HG03159 (cell line): Measurements from ENCODE around the gene OR52A1.
"Not testable (repeated sequence)": the region's sequence is repeated elsewhere in the genome, so short reads cannot be mapped to it uniquely, and the experiment has no call there.

ENCODE experiments used
- ATAC-seq: cut with Tn5 transposase; IDR thresholded peaks from one replicate; pipeline ENCODE4 v1.9.1; 2021; ENCODE audit warnings: mild to moderate bottlenecking, moderate library complexity; ENCODE audit not compliant: unreplicated experiment

Gene OR52A1

DNA sequence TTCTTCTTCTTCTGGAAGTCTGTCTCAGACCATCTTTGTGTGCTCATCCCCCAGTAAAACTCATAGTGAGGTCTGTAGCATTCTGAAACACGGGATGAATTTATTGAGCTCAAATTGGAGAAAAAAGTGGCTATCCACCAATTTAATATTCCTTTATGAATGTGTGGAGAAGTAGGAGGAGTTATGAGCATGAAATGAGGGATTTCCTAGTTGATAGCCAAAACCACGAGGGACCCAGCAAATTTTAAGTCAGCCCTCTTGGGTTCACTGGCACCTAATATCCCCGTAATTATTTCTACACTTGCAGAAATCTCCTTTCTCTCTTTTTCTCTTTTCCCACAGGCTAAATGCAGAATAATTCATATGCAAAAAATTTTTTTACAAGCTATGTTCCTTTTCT lies at the start of gene OR52A1:
Gene OR52A1 (minus strand): TSS at position 101 of the 400 bp plus-strand sequence. CDS start 2,388 bp downstream, outside the sequence.
- no peak for ATAC-seq

DNA sequence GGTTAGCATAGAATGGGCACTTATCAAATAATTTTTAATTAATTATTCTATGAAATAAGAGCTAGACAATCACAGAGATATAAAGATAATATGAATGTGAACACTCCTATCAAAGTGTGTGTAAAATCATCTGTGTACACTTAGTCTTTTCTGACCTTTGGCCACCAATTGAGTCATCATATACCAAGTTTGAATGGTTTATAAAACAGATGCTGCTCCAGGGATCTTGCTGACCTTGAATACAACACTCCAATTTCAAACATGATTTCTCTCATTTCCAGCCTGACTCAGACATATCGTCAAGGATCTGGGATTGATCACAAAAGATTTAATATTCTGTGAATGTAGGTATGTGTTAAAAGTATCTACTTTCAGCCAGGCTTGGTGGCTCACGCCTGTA lies 48.8 kb upstream of the OR52A1 start:
- no peak for ATAC-seq

DNA sequence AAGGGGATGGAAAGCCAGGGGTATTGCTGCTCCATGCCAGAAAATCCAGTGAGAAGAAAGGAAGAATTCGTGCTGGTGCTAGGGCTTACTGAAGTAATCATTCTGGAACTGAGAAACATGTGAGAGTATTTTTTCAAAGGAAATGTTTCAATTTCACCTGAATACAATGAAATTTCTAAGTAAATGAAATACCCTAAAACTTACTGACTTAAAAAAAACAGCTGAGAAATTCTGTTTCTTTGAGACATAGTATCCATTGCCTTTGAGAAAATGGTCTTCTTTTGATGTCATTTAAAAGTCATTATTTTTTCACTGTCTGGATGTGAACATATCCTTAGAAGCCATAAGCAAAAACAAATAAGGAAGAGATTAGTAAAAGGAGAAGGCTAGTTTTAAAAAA lies 46.0 kb upstream of the OR52A1 start, which contains the start of gene OR51V1:
Gene OR51V1 (minus strand): TSS at position 101 of the 400 bp plus-strand sequence. CDS start 0 bp downstream, at position 101.
- no peak for ATAC-seq

DNA sequence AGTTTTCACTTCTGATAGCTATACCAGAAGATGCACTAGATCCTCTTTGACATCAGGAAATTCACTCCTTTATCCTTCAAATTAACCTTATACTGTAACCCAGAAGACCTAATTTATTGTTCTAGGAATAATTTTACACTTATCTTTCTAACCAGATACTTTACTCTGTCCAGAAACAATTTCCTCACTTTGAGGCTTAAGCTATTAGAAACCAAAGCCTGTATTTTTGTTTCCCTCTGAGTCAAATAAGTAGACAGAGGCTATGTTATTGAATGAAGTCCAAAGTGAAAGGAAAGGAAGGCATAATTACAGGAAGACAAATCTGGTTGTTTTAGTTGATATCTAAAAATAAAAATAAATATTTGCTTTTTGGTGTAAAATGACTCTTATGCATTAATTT lies 43.7 kb upstream of the OR52A1 start:
- no peak for ATAC-seq

DNA sequence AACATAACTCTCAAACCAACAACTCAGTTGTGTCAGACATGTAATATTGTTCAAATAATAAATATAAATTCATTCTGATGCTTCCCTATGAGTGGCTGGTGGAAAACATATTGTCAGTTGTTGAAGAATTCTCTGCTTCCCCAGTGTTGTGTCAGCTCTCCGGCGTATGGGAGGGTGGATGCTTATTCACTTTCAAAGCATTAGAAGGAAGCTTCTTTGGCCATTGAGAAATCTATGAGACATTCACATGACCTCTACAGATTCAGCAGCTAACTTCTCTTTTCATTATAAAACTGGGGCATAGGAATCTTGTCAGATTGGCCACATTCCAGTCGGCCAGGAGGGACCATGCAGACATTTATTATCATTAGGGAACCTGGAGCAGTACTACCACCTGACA lies 43.0 kb upstream of the OR52A1 start:
- ATAC-seq: no peak

DNA sequence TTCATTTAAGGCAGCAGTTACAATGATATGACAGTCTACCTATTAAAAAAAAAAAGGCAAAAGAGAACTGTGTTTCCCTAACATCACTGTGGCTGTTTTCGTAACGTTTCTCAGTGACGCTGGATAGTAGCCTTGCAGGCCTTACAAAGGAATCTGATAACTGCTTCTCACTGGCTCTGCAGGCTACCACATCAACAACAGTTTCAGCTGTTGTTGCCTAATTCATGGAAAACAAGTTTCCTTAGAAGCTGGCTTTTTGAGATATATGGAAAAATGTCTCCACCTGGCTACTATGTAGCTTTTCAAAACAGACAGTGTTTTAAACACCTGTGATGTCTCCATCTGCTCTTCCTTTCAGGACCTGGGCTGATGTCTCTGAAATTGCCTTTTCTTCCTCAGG lies 42.2 kb upstream of the OR52A1 start:
- ATAC-seq: no peak

DNA sequence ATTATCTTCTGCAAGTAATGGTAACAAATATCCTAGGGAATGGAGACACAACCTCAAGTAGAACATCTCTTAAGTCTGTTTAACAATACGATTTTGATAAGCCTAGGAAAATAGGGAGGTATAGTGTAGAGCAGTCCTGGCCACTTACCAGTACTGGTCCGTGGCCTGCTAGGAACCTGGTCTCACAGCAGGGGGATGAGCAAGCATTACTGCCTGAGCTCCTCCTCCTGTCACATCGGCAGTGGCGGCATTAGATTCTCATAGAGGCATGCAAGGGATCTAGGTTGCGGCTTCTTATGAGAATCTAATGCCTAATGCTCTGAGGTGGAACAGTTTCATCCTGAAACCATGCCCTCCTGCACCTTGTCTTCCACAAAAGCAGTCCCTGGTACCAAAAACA lies 41.5 kb upstream of the OR52A1 start:
- no peak for ATAC-seq

DNA sequence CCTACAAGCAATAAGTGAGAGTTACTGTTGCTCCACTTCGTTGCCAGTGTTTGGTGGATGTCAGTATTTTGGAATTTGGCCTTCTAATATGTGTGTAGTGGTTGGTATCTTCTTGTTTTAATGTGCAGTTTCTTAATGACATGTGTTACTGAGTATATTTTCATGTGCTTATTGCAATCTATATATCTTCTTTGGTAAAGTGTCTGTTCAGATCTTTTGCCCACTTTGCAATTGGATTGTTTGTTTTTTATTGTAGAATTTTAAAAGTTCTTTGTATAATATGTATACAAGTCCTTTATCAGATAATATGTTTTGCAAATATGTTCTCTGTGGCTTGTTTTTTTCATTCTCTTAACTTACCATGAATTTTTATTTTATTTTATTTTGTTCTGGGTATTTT lies 38.2 kb upstream of the OR52A1 start:
- ATAC-seq: no peak

DNA sequence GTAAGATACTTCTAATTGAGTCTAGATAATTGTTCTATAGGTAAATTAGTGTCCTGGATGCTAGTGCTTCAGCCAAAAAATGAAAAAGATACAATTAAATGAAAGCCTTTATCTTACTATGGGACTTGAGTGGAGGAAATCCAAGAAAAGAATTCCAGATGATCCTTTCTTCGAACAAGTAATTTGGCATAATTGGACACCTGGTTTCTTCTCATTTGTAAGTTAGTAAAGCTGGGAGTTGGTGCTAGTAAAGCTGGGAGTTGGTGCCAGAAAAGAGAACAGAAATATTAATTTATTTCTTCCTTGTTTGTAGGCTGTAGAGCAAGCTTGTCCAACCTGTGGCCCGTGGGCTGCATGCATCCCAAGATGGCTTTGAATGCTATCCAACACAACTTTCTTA lies 33.6 kb upstream of the OR52A1 start:
- ATAC-seq: no peak

DNA sequence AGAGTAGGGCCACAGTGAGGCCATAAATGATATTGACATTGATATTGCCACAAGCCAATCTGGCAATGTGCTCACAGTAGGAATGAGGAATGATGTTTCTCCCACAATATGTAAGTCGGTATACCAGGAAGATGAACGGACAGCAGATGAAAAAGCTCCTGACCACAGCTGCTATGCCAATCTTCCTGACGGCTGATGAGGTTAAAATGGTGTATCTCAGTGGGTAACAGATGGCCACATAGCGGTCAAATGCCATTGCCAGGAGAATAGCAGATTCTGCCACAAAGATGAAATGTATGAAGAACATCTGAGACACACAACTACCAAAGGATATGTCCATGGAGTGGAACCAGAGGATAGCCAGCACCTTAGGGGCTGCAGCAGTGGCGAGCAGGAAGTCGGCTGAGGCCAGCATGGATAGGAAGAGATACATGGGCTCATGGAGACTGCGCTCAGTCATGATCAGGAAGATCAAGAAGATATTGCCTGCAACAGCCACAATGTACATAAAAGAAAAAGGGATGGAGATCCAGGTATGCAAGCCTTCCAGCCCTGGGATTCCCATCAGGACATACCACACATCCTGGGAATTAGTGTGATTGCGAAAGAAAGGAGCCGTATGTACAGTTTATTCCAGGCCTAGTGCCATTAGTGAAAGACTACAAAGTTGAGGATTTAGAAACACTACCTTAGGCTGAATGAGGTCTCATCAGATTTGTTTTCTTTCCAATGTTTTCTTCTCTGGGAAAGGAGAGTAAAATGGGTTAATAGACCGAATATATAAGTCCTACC lies 23.7 kb upstream of the OR52A1 start:
- ATAC-seq: no peak

DNA sequence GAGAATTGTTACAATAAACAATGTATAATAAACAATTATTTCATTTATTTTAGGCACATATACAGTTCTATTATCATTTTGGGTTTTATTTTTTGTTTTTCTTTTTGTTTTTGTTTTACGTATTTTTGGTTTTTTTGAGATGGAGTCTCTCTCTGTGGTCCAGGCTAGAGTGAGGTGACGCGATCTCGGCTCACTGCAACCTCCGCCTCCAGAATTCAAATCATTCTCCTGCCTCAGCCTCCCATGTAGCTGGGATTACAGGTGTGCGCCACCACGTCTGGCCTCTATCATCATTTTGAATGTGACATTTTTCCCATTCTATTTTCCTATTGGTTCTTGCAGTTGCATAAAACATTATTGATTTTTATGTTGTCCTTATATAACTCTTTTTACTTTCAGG lies 20.4 kb upstream of the OR52A1 start:
- no peak for ATAC-seq

DNA sequence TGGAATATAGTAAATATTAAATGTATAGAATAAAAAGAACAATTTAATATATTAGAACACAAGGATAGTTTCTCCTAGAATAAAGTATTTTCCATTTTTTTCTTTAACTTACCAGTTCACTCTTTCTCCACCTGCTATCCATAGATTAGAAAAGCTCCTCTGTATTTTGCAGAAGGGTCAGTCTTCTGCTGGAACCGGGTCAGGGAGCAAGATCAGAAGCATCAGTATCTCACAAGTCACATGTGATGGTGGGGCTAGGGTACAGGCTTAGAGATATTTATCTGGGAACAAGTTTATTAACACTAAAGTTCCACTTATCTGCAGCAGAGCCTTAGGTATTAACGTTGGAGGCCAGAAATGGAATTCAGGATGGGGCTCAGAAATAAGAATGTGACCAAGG lies 17.3 kb upstream of the OR52A1 start:
- ATAC-seq: no peak

DNA sequence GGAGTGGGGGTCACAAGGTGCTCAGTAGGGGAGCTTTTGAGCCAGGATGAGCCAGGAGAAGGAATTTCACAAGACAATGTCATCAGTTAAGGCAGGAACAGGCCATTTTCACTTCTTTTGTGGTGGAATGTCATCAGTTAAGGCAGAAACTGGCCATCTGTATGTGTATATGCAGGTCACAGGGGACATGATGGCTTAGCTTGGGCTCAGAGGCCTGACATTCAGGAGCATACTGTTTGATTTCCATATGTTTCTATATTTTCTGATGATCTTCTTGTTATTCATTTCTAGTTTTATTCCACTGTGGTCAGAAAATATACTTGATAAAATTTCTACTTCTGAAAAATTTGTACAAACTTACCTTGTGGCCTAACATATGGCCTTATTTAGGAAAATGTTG lies 11.3 kb upstream of the OR52A1 start:
- ATAC-seq: not testable (repeated sequence)

DNA sequence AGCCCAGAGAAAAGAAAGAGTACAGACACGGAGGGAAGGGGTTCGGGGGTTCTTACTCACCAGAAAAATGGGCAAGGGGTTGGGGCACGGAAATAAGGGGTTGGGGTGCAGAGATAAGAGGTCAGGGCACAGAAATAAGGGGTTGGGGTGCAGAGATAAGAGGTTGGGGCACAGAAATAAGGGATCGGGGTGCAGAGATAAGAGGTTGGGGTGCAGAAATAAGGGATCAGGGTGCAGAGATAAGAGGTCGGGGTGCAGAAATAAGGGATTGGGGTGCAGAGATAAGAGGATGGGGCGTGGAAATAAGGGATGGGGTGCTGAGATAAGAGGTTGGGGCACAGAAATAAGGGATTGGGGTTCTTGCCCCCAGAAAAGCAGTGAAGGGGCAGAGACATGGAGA lies 10.2 kb upstream of the OR52A1 start:
- not testable (repeated sequence) for ATAC-seq

DNA sequence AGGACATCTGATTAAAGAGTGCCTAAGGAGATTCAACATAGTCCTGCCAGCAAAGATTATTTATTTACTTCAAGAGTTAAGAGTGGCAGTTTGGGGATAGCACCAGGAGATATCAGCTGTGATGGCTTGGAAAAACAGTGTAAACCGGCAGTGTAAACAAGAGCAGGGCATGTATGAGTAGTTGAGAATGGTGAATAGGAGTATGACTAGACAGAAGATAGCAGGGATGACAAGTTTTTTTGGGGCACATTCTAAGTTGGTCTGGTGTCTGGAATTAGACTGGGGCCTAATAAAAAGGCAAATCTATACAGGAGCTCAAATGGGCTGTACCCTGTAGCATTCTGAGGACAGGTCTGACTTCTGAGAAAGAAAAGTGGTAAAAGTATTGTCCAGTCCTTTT lies 6.5 kb upstream of the OR52A1 start:
- not testable (repeated sequence) for ATAC-seq

DNA sequence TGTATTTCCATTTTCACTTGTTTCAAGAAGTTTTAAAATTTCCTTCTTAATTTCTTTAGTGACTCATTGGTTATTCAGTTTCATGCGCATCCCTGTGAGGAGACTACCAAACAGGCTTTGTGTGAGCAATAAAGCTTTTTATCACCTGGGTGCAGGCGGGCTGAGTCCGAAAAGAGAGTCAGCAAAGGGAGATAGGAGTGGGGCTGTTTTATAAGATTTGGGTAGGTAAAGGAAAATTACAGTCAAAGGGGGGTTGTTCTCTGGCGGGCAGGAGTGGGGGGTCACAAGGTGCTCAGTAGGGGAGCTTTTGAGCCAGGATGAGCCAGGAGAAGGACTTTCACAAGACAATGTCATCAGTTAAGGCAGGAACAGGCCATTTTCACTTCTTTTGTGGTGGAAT lies 5.7 kb upstream of the OR52A1 start:
- not testable (repeated sequence) for ATAC-seq

DNA sequence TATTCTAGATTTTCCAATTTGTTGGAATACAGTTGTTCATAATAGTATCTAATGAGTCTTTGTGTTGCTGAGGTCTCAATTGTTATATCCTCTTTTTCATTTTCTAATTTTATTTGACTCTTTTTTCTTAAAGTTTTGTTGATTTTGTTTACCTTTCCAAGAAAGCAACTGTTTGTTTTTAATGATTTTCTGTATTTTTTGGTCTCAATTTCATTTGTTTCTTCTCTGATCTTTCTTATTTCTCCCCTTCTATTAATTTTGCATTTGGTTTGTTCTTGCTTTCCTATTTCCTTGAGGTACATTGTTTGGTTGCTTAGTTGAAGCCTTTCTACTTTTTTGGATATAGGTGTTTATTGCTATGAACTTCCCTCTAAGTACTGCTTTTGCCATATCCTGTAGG lies 5.2 kb upstream of the OR52A1 start:
- ATAC-seq: no peak

DNA sequence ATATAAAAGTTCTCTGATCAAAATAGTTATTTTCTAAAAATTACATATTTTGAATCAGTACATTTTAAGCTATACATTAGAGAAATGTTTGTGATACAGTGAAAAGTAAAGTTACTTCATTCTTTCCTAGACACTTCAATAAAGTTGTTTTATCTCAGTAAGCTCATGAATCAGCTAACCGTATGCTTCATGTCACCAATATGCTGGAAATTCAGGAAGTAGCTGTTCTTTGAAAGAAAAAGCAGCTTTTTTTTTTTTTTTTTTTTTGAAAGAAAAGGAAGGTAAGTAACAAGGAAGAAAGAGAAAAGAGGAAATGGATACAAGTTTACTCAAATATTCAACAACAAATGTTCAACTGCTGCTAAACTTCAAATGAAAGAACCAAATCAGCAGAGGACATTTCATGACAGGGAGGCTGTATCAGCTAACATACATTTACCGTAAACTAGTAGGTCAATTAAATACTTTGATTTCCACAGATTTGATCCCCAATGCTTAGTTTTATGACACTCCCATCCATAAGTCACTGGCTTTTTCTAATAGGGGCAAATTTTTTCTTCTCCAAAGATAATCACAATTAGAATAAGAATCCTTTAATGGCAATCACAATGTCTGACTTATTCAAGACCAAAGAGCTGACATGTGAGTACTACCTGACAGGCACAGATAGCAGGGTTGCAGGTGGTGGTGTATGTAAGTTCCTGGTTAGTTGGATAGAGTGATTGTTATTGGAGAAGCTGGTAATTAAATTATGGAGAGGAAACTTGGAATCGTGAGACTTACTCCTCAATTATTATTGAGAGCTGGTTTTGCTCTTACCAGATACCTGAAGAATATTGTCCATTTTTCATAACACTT lies 754 bp downstream of the OR52A1 start:
- ATAC-seq: no peak

DNA sequence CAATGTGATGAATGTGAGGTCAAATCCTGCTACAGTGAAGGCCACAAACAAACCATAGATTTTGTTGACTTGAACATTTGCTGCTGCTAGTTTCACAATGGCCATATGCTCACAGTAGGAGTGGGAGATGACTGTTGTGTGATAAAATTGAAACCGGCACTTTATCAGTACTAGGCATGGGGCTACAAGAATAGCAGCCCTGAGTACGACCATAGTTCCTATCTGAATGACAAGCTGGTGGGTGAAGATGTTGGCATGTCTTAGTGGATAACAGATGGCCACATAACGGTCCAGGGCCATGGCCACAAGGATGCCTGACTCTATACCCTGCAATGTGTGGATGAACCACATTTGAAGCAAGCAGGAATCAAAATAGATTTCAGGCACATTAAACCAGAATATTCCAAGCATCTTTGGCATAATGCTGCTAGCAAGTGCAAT lies 2.8 kb downstream of the OR52A1 start:
- no peak for ATAC-seq

DNA sequence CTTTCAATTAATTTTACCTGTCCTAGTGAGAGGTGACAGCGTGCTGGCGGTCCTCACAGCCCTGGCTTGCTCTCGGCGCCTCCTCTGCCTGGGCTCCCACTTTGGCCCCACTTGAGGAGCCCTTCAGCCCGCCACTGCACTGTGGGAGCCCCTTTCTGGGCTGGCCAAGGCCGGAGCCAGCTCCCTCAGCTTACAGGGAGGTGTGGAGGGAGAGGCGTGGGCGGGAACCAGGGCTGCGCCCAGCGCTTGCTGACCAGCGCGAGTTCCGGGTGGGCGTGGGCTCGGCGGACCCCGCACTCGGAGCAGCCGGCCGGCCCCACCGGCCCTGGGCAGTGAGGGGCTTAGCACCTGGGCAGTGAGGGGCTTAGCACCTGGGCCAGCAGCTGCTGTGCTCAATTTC lies 10.4 kb downstream of the OR52A1 start:
- not testable (repeated sequence) for ATAC-seq

DNA sequence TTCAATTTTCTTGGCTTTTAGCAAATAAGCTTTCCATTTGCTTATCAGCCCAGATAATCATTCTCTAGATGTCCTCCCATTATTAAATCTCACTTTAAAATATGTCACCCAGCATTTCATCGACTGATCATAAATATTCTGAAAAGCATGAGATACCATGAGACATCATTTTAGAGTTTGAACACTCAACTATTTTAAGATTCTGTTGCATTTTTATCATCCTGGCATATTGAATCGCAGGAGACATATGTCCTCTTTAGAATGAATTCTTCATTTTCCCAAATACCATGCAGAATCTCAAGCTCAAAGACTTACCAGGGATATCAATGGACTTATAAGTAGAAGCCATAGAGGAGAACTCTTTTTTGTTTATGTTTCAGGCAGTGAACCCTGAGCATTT lies 16.6 kb downstream of the OR52A1 start, which contains the start of gene OR52A5:
Gene OR52A5 (minus strand): TSS at position 361 of the 400 bp plus-strand sequence. CDS start 5,714 bp downstream, outside the sequence.
- ATAC-seq: no peak

DNA sequence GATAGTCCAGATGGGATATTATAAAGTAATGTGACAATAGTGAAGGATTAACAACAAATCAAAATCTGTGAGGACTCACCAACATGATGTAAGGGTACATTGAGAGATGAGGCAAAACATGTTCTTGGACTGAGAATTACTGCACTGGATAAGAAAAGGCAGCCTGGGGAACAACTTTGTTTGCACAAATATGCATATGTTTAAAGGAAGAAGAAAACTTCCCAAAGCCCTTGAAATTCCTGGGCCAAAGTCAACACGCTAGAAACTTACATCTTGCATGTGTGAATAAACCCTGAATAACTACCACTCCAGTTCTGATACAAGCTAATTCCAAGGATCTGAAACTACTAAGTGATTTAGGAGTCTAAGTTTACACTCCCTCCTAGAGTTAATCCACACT lies 17.5 kb downstream of the OR52A1 start:
- no peak for ATAC-seq
